K562 (cell line): ENCODE results near the gene RASL10B. TPM values are rescaled to one million over a fixed set of nuclear protein-coding genes. Genes with fewer than 3 reads are reported as not detected.

Source experiments
- ATAC-seq: fragments of 200-7000 bp; cut with Tn5 transposase; 3 replicates; pipeline ENCODE4 v1.9.1; 2020; ENCODE audit warnings: moderate library complexity
- BruUV-seq: library from RNA; stranded (reverse); fragments of 400-500 nt; replicated peaks from 2 replicates; lab custom pipeline; 2021; lab: Mats Ljungman, UMichigan
- CTCF ChIA-PET: fragments of 300-600 bp; formaldehyde crosslinking; extraction: SDS; loops from one replicate; lab custom pipeline; 2021; ENCODE audit warnings: low intra/inter-chr PET ratio; lab: Yijun Ruan, JAX
- POLR2A ChIA-PET: fragments of 300-600, 350-650 bp; sonication (Branson Sonifier 250); formaldehyde crosslinking; extraction: SDS; loops from one replicate; lab custom pipeline; 2021; ENCODE audit warnings: antibody characterized with exemption, inconsistent platforms; lab: Yijun Ruan, JAX
- DNase-seq, 4 experiments: peaks; one replicate each; pipeline versions ENCODE4 v3.0.0 to v3.0.0-alpha.2; 2011 to 2018; ENCODE audit warnings: low spot score in 3 of 4, mixed read lengths in 3 of 4; ENCODE audit errors: extremely low read depth in 1 of 4
- FAIRE-seq: peaks from 2 replicates; lab custom pipeline; 2011; peaks lifted over from hg19 to GRCh38; lab: Jason Lieb, UNC
- H2AFZ ChIP-seq: 2 replicates; pipeline ENCODE4 v1.6.0; 2011; ENCODE audit warnings: low read depth, low read length, control low read depth, inconsistent platforms
- H3K27ac ChIP-seq: fragments of 200-600 bp; 3 replicates; pipeline ENCODE4 v1.8.0; 2011; ENCODE audit warnings: low read depth, mild to moderate bottlenecking, control low read depth, inconsistent platforms, low read length, moderate library complexity, mixed read lengths; ENCODE audit errors: extremely low read depth
- H3K27me3 ChIP-seq, 2 experiments: fragments of 300-600 bp in 1 of 2; 2 replicates in 1 of 2; 3 replicates in 1 of 2; pipeline versions ENCODE4 v1.6.0 to v1.8.0; 2011; ENCODE audit warnings: inconsistent platforms in 2 of 2, low read length in 2 of 2, mild to moderate bottlenecking in 1 of 2, mixed read lengths in 1 of 2, moderate library complexity in 1 of 2; ENCODE audit not compliant: control insufficient read depth in 2 of 2, insufficient read depth in 2 of 2
- H3K36me3 ChIP-seq: fragments of 300-600 bp; 3 replicates; pipeline ENCODE4 v1.8.0; 2011; ENCODE audit warnings: mild to moderate bottlenecking, low read length, inconsistent platforms; ENCODE audit not compliant: control insufficient read depth, insufficient read depth
- H3K4me1 ChIP-seq, 2 experiments: fragments of 200-600 bp in 1 of 2; replicated peaks in 1 of 2; 2 replicates in 1 of 2; 3 replicates in 1 of 2; pipeline versions ENCODE4 v1.5.1 to v1.8.0; 2011; ENCODE audit warnings: inconsistent platforms in 2 of 2, low read length in 2 of 2, mild to moderate bottlenecking in 1 of 2, mixed read lengths in 1 of 2, moderate library complexity in 1 of 2; ENCODE audit not compliant: control insufficient read depth in 2 of 2, insufficient read depth in 2 of 2
- H3K4me2 ChIP-seq: 2 replicates; pipeline ENCODE4 v1.6.1; 2011; ENCODE audit warnings: low read length, control low read depth, inconsistent platforms, mixed read lengths; ENCODE audit not compliant: insufficient read depth
- H3K4me3 ChIP-seq: fragments of 200-600 bp; sonication (generic), shearing (Covaris generic); 2 replicates; pipeline ENCODE4 v1.5.1; 2016; ENCODE audit warnings: control low read depth, inconsistent platforms
- H3K79me2 ChIP-seq: fragments of 200-600 bp; 3 replicates; pipeline ENCODE4 v1.8.0; 2011; ENCODE audit warnings: low read length, inconsistent platforms; ENCODE audit not compliant: control insufficient read depth, insufficient read depth
- H3K9ac ChIP-seq, 2 experiments: 2 replicates each; pipeline versions ENCODE4 v1.6.0 to v1.6.1; 2011; ENCODE audit warnings: low read depth in 2 of 2, low read length in 2 of 2, control low read depth in 1 of 2, inconsistent platforms in 1 of 2, mild to moderate bottlenecking in 1 of 2, mixed read lengths in 1 of 2; ENCODE audit not compliant: insufficient read depth in 1 of 2
- H3K9me1 ChIP-seq: one replicate; pipeline ENCODE4 v1.6.0; 2011; ENCODE audit warnings: inconsistent platforms, mild to moderate bottlenecking, low read length, moderate library complexity; ENCODE audit not compliant: control insufficient read depth, insufficient read depth
- H3K9me3 ChIP-seq: replicated peaks from 2 replicates; pipeline ENCODE4 v1.5.1; 2011; ENCODE audit warnings: low read depth, low read length, inconsistent platforms; ENCODE audit not compliant: control insufficient read depth, insufficient read depth
- H4K20me1 ChIP-seq: replicated peaks from 2 replicates; pipeline ENCODE4 v1.6.1; 2011; ENCODE audit warnings: low read length, inconsistent platforms, mixed read lengths; ENCODE audit not compliant: control insufficient read depth, insufficient read depth
- RFX1 ChIP-seq: fragments of 450-650 bp; IDR thresholded peaks from 2 replicates; pipeline ENCODE4 v1.6.1; 2016; ENCODE audit warnings: mild to moderate bottlenecking, moderate library complexity
- in situ Hi-C: fragments of 300-500 bp; cut with MboI; formaldehyde crosslinking; loops from 4 replicates; pipeline ENCODE4 v1.15.0; 2018; ENCODE audit warnings: inconsistent platforms, mixed read lengths
- intact Hi-C: fragments of 100-400 bp; cut with micrococcal nuclease; formaldehyde crosslinking; loops from 2 replicates; pipeline ENCODE4 v1.14.2; 2022
- polyA plus RNA-seq, 8 experiments: library from polyadenylated mRNA; depleted of rRNA in 4 of 8; stranded (reverse) in 5 of 8; unstranded in 3 of 8; fragments of >200 nt; fragmentation: Nextera tagmentation in 2 of 8; fragmentation: Illumina TruSeq in 1 of 8; extraction: Ambion mirVana in 2 of 8; extraction: Trizol in 1 of 8; gene quantifications; 2 replicates each; pipeline versions ENCODE4 v1.2.1 to v1.2.3, GENCODE V29; 2011 to 2014; ENCODE audit warnings: inconsistent platforms in 1 of 8, missing spikeins in 1 of 8
- total RNA-seq, 7 experiments: library from RNA; depleted of rRNA in 6 of 7; stranded (reverse); fragments of >200 nt in 6 of 7; fragmentation: Illumina TruSeq in 2 of 7; extraction: Trizol in 2 of 7; gene quantifications; 2 replicates each; pipeline versions ENCODE4 v1.2.1 to v1.2.3, GENCODE V29; 2011 to 2021; ENCODE audit warnings: low replicate concordance in 1 of 7
- TF ChIP-seq, protein P1 (sequence below): fragments of 450-650 bp; IDR thresholded peaks from 2 replicates; pipeline ENCODE4 v1.6.1; 2018; ENCODE audit not compliant: partially characterized antibody

The RASL10B gene
- total and polyA plus RNA-seq, 9 of the 15 experiments (the other 6 are each of a cell fraction or from before 2014, with no cell fraction given) = 0.04 to 0.31 (median 0.14) TPM; not detected in 2

DNA sequence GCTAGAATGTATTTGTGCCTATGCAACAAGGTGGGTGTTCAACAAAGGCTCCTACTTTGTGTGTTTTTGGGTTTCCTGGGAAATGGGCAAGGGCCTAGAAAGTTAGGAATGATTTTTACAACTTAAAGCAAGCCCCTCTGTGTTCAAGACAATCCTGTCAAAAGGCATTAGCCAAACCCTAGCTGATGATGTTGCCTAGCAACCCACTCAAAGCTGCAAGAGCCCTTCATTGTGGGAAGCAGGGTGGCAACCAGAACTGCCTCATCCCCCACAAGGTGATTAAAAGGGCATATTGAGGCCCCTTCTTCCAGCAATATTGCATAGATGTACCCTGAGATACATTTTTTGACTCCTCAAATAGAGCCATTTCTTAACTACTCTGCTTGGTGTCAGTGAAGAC, 16.0 kb upstream of the RASL10B start:
- Histone ChIP-seq H2AFZ (no peak overlapping the region), H3K27me3 (no peaks in the 10 kb centered on the region), H4K20me1 (no peaks in the 10 kb centered on the region), H3K9me3 (no peaks in the 10 kb centered on the region), H3K27ac (no peak overlapping the region), H3K4me2 (no peak overlapping the region), H3K36me3 (peaks cover 91% of the 10 kb centered on the region), H3K79me2 (no peaks in the 10 kb centered on the region), H3K4me1 (no peaks in the 10 kb centered on the region), H3K9me1 (no peaks in the 10 kb centered on the region), H3K9ac (no peak overlapping the region), H3K4me3 (no peak overlapping the region)
- ChIA-PET POLR2A (interaction anchor here (0.8 kb wide), 2 partner anchors 14 to 84 kb away, joined by 3 to 4 read pairs; no protein-coding TSS in a partner anchor), CTCF (no interaction called here)
- in situ Hi-C loops = no loop called here
- FAIRE-seq (no peak), ATAC-seq (no peak), DNase-seq (no peak)
- no TSS peak for BruUV-seq
- intact Hi-C loops = no loop called here
- peak; percentile 74 for TF ChIP-seq RFX1
- TF ChIP-seq, protein P1, sequence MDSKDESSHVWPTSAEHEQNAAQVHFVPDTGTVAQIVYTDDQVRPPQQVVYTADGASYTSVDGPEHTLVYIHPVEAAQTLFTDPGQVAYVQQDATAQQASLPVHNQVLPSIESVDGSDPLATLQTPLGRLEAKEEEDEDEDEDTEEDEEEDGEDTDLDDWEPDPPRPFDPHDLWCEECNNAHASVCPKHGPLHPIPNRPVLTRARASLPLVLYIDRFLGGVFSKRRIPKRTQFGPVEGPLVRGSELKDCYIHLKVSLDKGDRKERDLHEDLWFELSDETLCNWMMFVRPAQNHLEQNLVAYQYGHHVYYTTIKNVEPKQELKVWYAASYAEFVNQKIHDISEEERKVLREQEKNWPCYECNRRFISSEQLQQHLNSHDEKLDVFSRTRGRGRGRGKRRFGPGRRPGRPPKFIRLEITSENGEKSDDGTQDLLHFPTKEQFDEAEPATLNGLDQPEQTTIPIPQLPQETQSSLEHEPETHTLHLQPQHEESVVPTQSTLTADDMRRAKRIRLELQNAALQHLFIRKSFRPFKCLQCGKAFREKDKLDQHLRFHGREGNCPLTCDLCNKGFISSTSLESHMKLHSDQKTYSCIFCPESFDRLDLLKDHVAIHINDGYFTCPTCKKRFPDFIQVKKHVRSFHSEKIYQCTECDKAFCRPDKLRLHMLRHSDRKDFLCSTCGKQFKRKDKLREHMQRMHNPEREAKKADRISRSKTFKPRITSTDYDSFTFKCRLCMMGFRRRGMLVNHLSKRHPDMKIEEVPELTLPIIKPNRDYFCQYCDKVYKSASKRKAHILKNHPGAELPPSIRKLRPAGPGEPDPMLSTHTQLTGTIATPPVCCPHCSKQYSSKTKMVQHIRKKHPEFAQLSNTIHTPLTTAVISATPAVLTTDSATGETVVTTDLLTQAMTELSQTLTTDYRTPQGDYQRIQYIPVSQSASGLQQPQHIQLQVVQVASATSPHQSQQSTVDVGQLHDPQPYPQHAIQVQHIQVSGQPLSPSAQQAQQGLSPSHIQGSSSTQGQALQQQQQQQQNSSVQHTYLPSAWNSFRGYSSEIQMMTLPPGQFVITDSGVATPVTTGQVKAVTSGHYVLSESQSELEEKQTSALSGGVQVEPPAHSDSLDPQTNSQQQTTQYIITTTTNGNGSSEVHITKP = no peak
